Neural crest cell (in vitro differentiated cells): ENCODE measurements around the gene PCDHGA2. TPM values are rescaled to one million over a fixed set of nuclear protein-coding genes. Genes with fewer than 3 reads are reported as not detected.

Experiments
- DNase-seq: peaks from one replicate; pipeline ENCODE4 v3.0.0; 2021; ENCODE audit warnings: low read depth, mixed read lengths, low spot score
- H3K27ac Mint-ChIP-seq: one replicate; pipeline ENCODE4 v1.8.0; 2021; ENCODE audit warnings: mild to moderate bottlenecking, mixed read lengths; ENCODE audit not compliant: unreplicated experiment
- H3K27me3 Mint-ChIP-seq: 2 replicates; pipeline ENCODE4 v1.8.0; 2021; ENCODE audit warnings: low read depth, mild to moderate bottlenecking, mixed read lengths
- H3K36me3 Mint-ChIP-seq: 2 replicates; pipeline ENCODE4 v1.8.0; 2021; ENCODE audit warnings: low read depth, mild to moderate bottlenecking, mixed read lengths
- H3K4me1 Mint-ChIP-seq: 2 replicates; pipeline ENCODE4 v1.8.0; 2021; ENCODE audit warnings: mixed read lengths
- H3K4me3 Mint-ChIP-seq: one replicate; pipeline ENCODE4 v1.8.0; 2021; ENCODE audit warnings: mild to moderate bottlenecking, mixed read lengths
- H3K9me3 Mint-ChIP-seq: 2 replicates; pipeline ENCODE4 v1.8.0; 2021; ENCODE audit warnings: mixed read lengths
- CTCF ChIP-seq: fragments of 200-600 bp; sonication (generic); conservative IDR thresholded peaks from 2 replicates; pipeline ENCODE4 v1.5.0; 2021; ENCODE audit warnings: antibody characterized with exemption, mild to moderate bottlenecking
- total RNA-seq: library from RNA; stranded (reverse); gene quantifications from 2 replicates; pipeline ENCODE4 v1.2.1, GENCODE V29; 2021

PCDHGA2 gene
- total RNA-seq, 1 donor from 2014 or later: 0.54 TPM

GRCh38 chr5:141319202-141319601 is 19.4 kb upstream of the PCDHGA2 start:
- peaks cover 38% of the 10 kb centered on the region for H3K9me3 Mint-ChIP-seq
- no peak for TF ChIP-seq CTCF
- H3K36me3 Mint-ChIP-seq: peaks cover 63% of the 10 kb centered on the region
- peak overlapping the region; percentile 94 for H3K4me3 Mint-ChIP-seq
- H3K4me1 Mint-ChIP-seq: peaks cover 27% of the 10 kb centered on the region
- no peak overlapping the region for H3K27ac Mint-ChIP-seq
- H3K27me3 Mint-ChIP-seq: peaks cover 10% of the 10 kb centered on the region
- no peak for DNase-seq

GRCh38 chr5:141319699-141320098 is 18.9 kb upstream of the PCDHGA2 start:
- Mint-ChIP-seq H3K4me3 (peak overlapping the region; percentile 94), H3K4me1 (peaks cover 27% of the 10 kb centered on the region), H3K27me3 (peaks cover 10% of the 10 kb centered on the region), H3K27ac (peak overlapping the region; percentile 96), H3K9me3 (peaks cover 36% of the 10 kb centered on the region), H3K36me3 (peaks cover 60% of the 10 kb centered on the region)
- no peak for TF ChIP-seq CTCF
- DNase-seq: no peak

- peaks cover 27% of the 10 kb centered on the region for H3K4me1 Mint-ChIP-seq
- H3K27me3 Mint-ChIP-seq: peaks cover 10% of the 10 kb centered on the region
- peaks cover 52% of the 10 kb centered on the region for H3K36me3 Mint-ChIP-seq
- peaks cover 28% of the 10 kb centered on the region for H3K9me3 Mint-ChIP-seq
- peak; percentile 94 for DNase-seq
- H3K4me3 Mint-ChIP-seq: peak within 1 kb of the TSS; percentile 94
- peak within 1 kb of the TSS; percentile 96 for H3K27ac Mint-ChIP-seq
- peak; percentile 97 for TF ChIP-seq CTCF
Measured at GRCh38 chr5:141320225-141321169, 18.1 kb upstream of the PCDHGA2 start, which contains the start of gene TAF7. TSS of gene TAF7 (minus strand) at chr5:141320784. CDS start at chr5:141320044, 740 bp downstream.

- no peak for DNase-seq
- Mint-ChIP-seq H3K36me3 (peaks cover 49% of the 10 kb centered on the region), H3K9me3 (peaks cover 28% of the 10 kb centered on the region), H3K4me1 (peaks cover 24% of the 10 kb centered on the region), H3K4me3 (peak overlapping the region; percentile 94), H3K27me3 (peaks cover 12% of the 10 kb centered on the region), H3K27ac (no peak overlapping the region)
- no peak for TF ChIP-seq CTCF
Measured at GRCh38 chr5:141322261-141322660, 16.3 kb upstream of the PCDHGA2 start.

- H3K27ac Mint-ChIP-seq: peak overlapping the region; percentile 92
Measured at GRCh38 chr5:141326088-141326854, 12.3 kb upstream of the PCDHGA2 start.

More at GRCh38 chr5:141326088-141326854, 12.3 kb upstream of the PCDHGA2 start:
- peak; percentile 64 for TF ChIP-seq CTCF
- Mint-ChIP-seq H3K4me3 (peak overlapping the region; percentile 62), H3K4me1 (no peaks in the 10 kb centered on the region), H3K36me3 (peaks cover 28% of the 10 kb centered on the region), H3K9me3 (peaks cover 11% of the 10 kb centered on the region), H3K27me3 (peaks cover 2% of the 10 kb centered on the region)
- DNase-seq: no peak
